H9 (cell line): ENCODE measurements around the gene DPP6. TPM values are rescaled to one million over a fixed set of nuclear protein-coding genes. Genes with fewer than 3 reads are reported as not detected.

ENCODE experiments used
- DNase-seq: peaks from one replicate; pipeline ENCODE4 v3.0.0-alpha.2; 2017
- H2AFZ ChIP-seq: one replicate; pipeline ENCODE4 v1.6.1; 2013; ENCODE audit warnings: mild to moderate bottlenecking, low read length, control low read depth, moderate library complexity
- H2AK5ac ChIP-seq: 2 replicates; pipeline ENCODE4 v1.6.1; 2013; ENCODE audit warnings: low read length, control low read depth, mixed read lengths; ENCODE audit not compliant: insufficient read length
- H2BK120ac ChIP-seq: one replicate; pipeline ENCODE4 v1.6.1; 2013; ENCODE audit warnings: low read depth, mild to moderate bottlenecking, low read length, control low read depth, inconsistent platforms; ENCODE audit not compliant: poor library complexity, severe bottlenecking
- H2BK12ac ChIP-seq: 2 replicates; pipeline ENCODE4 v1.6.1; 2013; ENCODE audit warnings: low read length, control low read depth, mixed read lengths, low read depth; ENCODE audit not compliant: insufficient read length
- H2BK15ac ChIP-seq: 2 replicates; pipeline ENCODE4 v1.6.1; 2013; ENCODE audit warnings: low read depth, low read length, control low read depth
- H2BK20ac ChIP-seq: one replicate; pipeline ENCODE4 v1.6.1; 2013; ENCODE audit warnings: low read depth, mild to moderate bottlenecking, low read length, control low read depth, inconsistent platforms; ENCODE audit not compliant: poor library complexity, severe bottlenecking
- H2BK5ac ChIP-seq: 2 replicates; pipeline ENCODE4 v1.6.1; 2013; ENCODE audit warnings: low read length, control low read depth, mixed read lengths; ENCODE audit not compliant: insufficient read length
- H3K14ac ChIP-seq: 2 replicates; pipeline ENCODE4 v1.6.1; 2013; ENCODE audit warnings: low read length, control low read depth; ENCODE audit not compliant: insufficient read depth
- H3K18ac ChIP-seq: 2 replicates; pipeline ENCODE4 v1.6.1; 2013; ENCODE audit warnings: low read depth, mild to moderate bottlenecking, mixed read lengths, low read length, control low read depth; ENCODE audit not compliant: insufficient read length
- H3K23ac ChIP-seq: 2 replicates; pipeline ENCODE4 v1.6.1; 2013; ENCODE audit warnings: low read length, control low read depth, mixed read lengths, low read depth; ENCODE audit not compliant: insufficient read length
- H3K23me2 ChIP-seq: 2 replicates; pipeline ENCODE4 v1.6.1; 2013; ENCODE audit warnings: low read depth, mild to moderate bottlenecking, mixed read lengths, low read length, control low read depth; ENCODE audit not compliant: insufficient read length, poor library complexity, severe bottlenecking
- H3K27ac ChIP-seq: 2 replicates; pipeline ENCODE4 v1.5.1; 2013; ENCODE audit warnings: low read length, control low read depth, mixed read lengths, low read depth; ENCODE audit not compliant: insufficient read length
- H3K27me3 ChIP-seq: 2 replicates; pipeline ENCODE4 v1.6.1; 2013; ENCODE audit warnings: low read length, control low read depth, inconsistent platforms; ENCODE audit not compliant: insufficient read depth
- H3K4ac ChIP-seq: 2 replicates; pipeline ENCODE4 v1.6.1; 2013; ENCODE audit warnings: low read depth, mild to moderate bottlenecking, control low read depth, inconsistent platforms, low read length, moderate library complexity
- H3K4me1 ChIP-seq: 2 replicates; pipeline ENCODE4 v1.6.1; 2013; ENCODE audit warnings: low read length, control low read depth, inconsistent platforms; ENCODE audit not compliant: insufficient read depth
- H3K4me2 ChIP-seq: 2 replicates; pipeline ENCODE4 v1.6.1; 2013; ENCODE audit warnings: low read length, control low read depth, mixed read lengths; ENCODE audit not compliant: insufficient read length, insufficient read depth
- H3K56ac ChIP-seq: 2 replicates; pipeline ENCODE4 v1.6.1; 2013; ENCODE audit warnings: low read depth, mild to moderate bottlenecking, mixed read lengths, low read length, control low read depth; ENCODE audit not compliant: insufficient read length
- H3K79me1 ChIP-seq: 2 replicates; pipeline ENCODE4 v1.6.1; 2013; ENCODE audit warnings: low read depth, mild to moderate bottlenecking, moderate library complexity, low read length, control low read depth, inconsistent platforms; ENCODE audit not compliant: insufficient read depth, poor library complexity, severe bottlenecking
- H3K79me2 ChIP-seq: 2 replicates; pipeline ENCODE4 v1.6.1; 2013; ENCODE audit warnings: low read length, control low read depth, inconsistent platforms; ENCODE audit not compliant: insufficient read depth
- H3K9ac ChIP-seq: 2 replicates; pipeline ENCODE4 v1.6.1; 2013; ENCODE audit warnings: low read length, control low read depth, mixed read lengths; ENCODE audit not compliant: insufficient read length; ENCODE audit errors: extremely low read depth
- H3K9me3 ChIP-seq: one replicate; pipeline ENCODE4 v1.6.1; 2013; ENCODE audit warnings: low read depth, low read length, inconsistent platforms; ENCODE audit not compliant: control insufficient read depth
- H3T11ph ChIP-seq: one replicate; pipeline ENCODE4 v1.6.1; 2013; ENCODE audit warnings: mild to moderate bottlenecking, low read length, control low read depth, inconsistent platforms
- H4K20me1 ChIP-seq: one replicate; pipeline ENCODE4 v1.6.1; 2013; ENCODE audit not compliant: control insufficient read depth, insufficient read length, insufficient read depth
- H4K5ac ChIP-seq: 2 replicates; pipeline ENCODE4 v1.6.1; 2013; ENCODE audit warnings: low read depth, mild to moderate bottlenecking, mixed read lengths, low read length, control low read depth; ENCODE audit not compliant: insufficient read length
- H4K8ac ChIP-seq: replicated peaks from 2 replicates; pipeline ENCODE4 v1.6.1; 2013; ENCODE audit warnings: low read length, control low read depth, mixed read lengths, low read depth; ENCODE audit not compliant: insufficient read length
- H4K91ac ChIP-seq: 2 replicates; pipeline ENCODE4 v1.6.1; 2013; ENCODE audit warnings: low read depth, mild to moderate bottlenecking, moderate library complexity, mixed read lengths, low read length, control low read depth; ENCODE audit not compliant: insufficient read length
- H3K27ac Mint-ChIP-seq, 3 experiments: 2 replicates in 2 of 3; 3 replicates in 1 of 3; pipeline ENCODE4 v1.8.0; 2020 to 2021; ENCODE audit warnings: mixed read lengths in 3 of 3, mild to moderate bottlenecking in 1 of 3, moderate library complexity in 1 of 3
- H3K27me3 Mint-ChIP-seq: 2 replicates; pipeline ENCODE4 v1.8.0; 2021; ENCODE audit warnings: low read depth, mild to moderate bottlenecking, moderate library complexity, mixed read lengths
- H3K36me3 Mint-ChIP-seq, 3 experiments: 2 replicates in 2 of 3; 3 replicates in 1 of 3; pipeline ENCODE4 v1.8.0; 2020 to 2021; ENCODE audit warnings: low read depth in 3 of 3, mixed read lengths in 3 of 3; ENCODE audit not compliant: insufficient read depth in 1 of 3
- H3K4me1 Mint-ChIP-seq, 2 experiments: 2 replicates each; pipeline ENCODE4 v1.8.0; 2020; ENCODE audit warnings: mixed read lengths in 2 of 2
- H3K4me3 Mint-ChIP-seq, 2 experiments: 2 replicates in 1 of 2; 3 replicates in 1 of 2; pipeline ENCODE4 v1.8.0; 2020 to 2021; ENCODE audit warnings: mild to moderate bottlenecking in 2 of 2, mixed read lengths in 2 of 2, moderate library complexity in 1 of 2
- H3K9me3 Mint-ChIP-seq, 2 experiments: 2 replicates in 1 of 2; 3 replicates in 1 of 2; pipeline ENCODE4 v1.8.0; 2020; ENCODE audit warnings: mild to moderate bottlenecking in 2 of 2, mixed read lengths in 2 of 2, moderate library complexity in 1 of 2
- CTCF ChIP-seq: fragments of 200-600 bp; sonication (generic); conservative IDR thresholded peaks from 3 replicates; pipeline ENCODE4 v1.8.0; 2021; ENCODE audit warnings: antibody characterized with exemption, mild to moderate bottlenecking
- WGBS: extraction: QIAGEN DNeasy Blood & Tissue Kit; methylation state at CpG from one replicate; pipeline ENCODE4 v1.1.7; 2013; ENCODE audit warnings: missing lambda C conversion rate, low lambda C conversion rate, mixed read lengths; ENCODE audit not compliant: insufficient read length; ENCODE audit errors: extremely low coverage; 5-methylcytosine and 5-hydroxymethylcytosine counted together
- total RNA-seq: library from RNA; stranded (reverse); gene quantifications from 2 replicates; pipeline ENCODE4 v1.2.1, GENCODE V29; 2021

The DPP6 gene
- total RNA-seq, 1 experiment from 2014 or later: 4.5 TPM

GRCh38 chr7:154746571-154747360, 694.6 kb downstream of the DPP6 start:
- no peak overlapping the region for H3K23ac ChIP-seq
- H2BK120ac ChIP-seq: no peak overlapping the region
- no CpG with 5 or more reads among the region's 5 CpGs for WGBS
- no peak overlapping the region for H4K8ac ChIP-seq
- H4K5ac ChIP-seq: no peak overlapping the region
- H3K9me3 ChIP-seq: no peaks in the 10 kb centered on the region
- H2AK5ac ChIP-seq: no peak overlapping the region
- no peaks in the 10 kb centered on the region for H3K79me1 ChIP-seq
- H3T11ph ChIP-seq: no peak overlapping the region
- Mint-ChIP-seq H3K4me1 (peaks cover 21 to 22% of the 10 kb centered on the region in 2 experiments), H3K4me3 (no peak overlapping the region), H3K27me3 (peaks cover 8% of the 10 kb centered on the region), H3K36me3 (no peaks in the 10 kb centered on the region; a peak in 1 of 7 replicates), H3K27ac (no peak overlapping the region), H3K9me3 (no peaks in the 10 kb centered on the region)
- H3K23me2 ChIP-seq: no peaks in the 10 kb centered on the region
- H2BK12ac ChIP-seq: no peak overlapping the region
- H2BK20ac ChIP-seq: no peak overlapping the region
- H3K4ac ChIP-seq: no peak overlapping the region
- peaks cover 2% of the 10 kb centered on the region for H4K20me1 ChIP-seq
- H3K79me2 ChIP-seq: no peaks in the 10 kb centered on the region
- peaks cover 6% of the 10 kb centered on the region for H3K4me1 ChIP-seq
- no peak overlapping the region for H3K9ac ChIP-seq
- TF ChIP-seq CTCF: no peak
- H3K4me2 ChIP-seq: no peak overlapping the region
- H3K18ac ChIP-seq: no peak overlapping the region
- H3K56ac ChIP-seq: no peak overlapping the region
- no peak overlapping the region for H3K27ac ChIP-seq
- no peaks in the 10 kb centered on the region for H3K27me3 ChIP-seq
- no peak overlapping the region for H2BK15ac ChIP-seq
- no peak overlapping the region for H2BK5ac ChIP-seq
- DNase-seq: no peak
- no peak overlapping the region for H4K91ac ChIP-seq
- H3K14ac ChIP-seq: no peak overlapping the region
- no peak overlapping the region for H2AFZ ChIP-seq
